Endodermal cell (in vitro differentiated cells): Measurements from ENCODE around the gene DENND6B. TPM values are rescaled to one million over a fixed set of nuclear protein-coding genes. Genes with fewer than 3 reads are reported as not detected.
"Not testable (repeated sequence)": the region's sequence is repeated elsewhere in the genome, so short reads cannot be mapped to it uniquely, and the experiment has no call there.

Experiments
- DNase-seq: peaks from one replicate; pipeline ENCODE4 v3.0.0-alpha.2; 2017
- H3K27ac ChIP-seq: 2 replicates; pipeline ENCODE4 v1.5.1; 2013; ENCODE audit warnings: mild to moderate bottlenecking, low read depth, low read length, moderate library complexity
- H3K27me3 ChIP-seq: 2 replicates; pipeline ENCODE4 v1.6.1; 2013; ENCODE audit warnings: mild to moderate bottlenecking, low read length, moderate library complexity; ENCODE audit not compliant: insufficient read depth, control insufficient read depth, poor library complexity, severe bottlenecking
- H3K36me3 ChIP-seq: 2 replicates; pipeline ENCODE4 v1.7.0; 2013; ENCODE audit warnings: mild to moderate bottlenecking, low read length, moderate library complexity; ENCODE audit not compliant: control insufficient read depth, insufficient read depth
- H3K4me1 ChIP-seq: one replicate; pipeline ENCODE4 v1.7.0; 2013; ENCODE audit warnings: low read length; ENCODE audit not compliant: control insufficient read depth, insufficient read depth
- H3K4me3 ChIP-seq: 2 replicates; pipeline ENCODE4 v1.5.1; 2013; ENCODE audit warnings: mild to moderate bottlenecking, low read length, moderate library complexity
- H3K9ac ChIP-seq: 2 replicates; pipeline ENCODE4 v1.6.1; 2013; ENCODE audit warnings: mild to moderate bottlenecking, low read length, moderate library complexity; ENCODE audit not compliant: poor library complexity, severe bottlenecking; ENCODE audit errors: extremely low read depth
- H3K9me3 ChIP-seq: 2 replicates; pipeline ENCODE4 v1.6.1; 2013; ENCODE audit warnings: mild to moderate bottlenecking, low read length, moderate library complexity; ENCODE audit not compliant: control insufficient read depth
- H3K27ac Mint-ChIP-seq: 2 replicates; pipeline ENCODE4 v1.8.0; 2020; ENCODE audit warnings: mixed read lengths
- H3K27me3 Mint-ChIP-seq: 2 replicates; pipeline ENCODE4 v1.8.0; 2021; ENCODE audit warnings: mild to moderate bottlenecking, mixed read lengths; ENCODE audit not compliant: insufficient read depth
- H3K36me3 Mint-ChIP-seq: 2 replicates; pipeline ENCODE4 v1.8.0; 2020; ENCODE audit warnings: low read depth, mixed read lengths
- H3K4me1 Mint-ChIP-seq: 2 replicates; pipeline ENCODE4 v1.8.0; 2020; ENCODE audit warnings: mixed read lengths
- H3K4me3 Mint-ChIP-seq: 2 replicates; pipeline ENCODE4 v1.8.0; 2020; ENCODE audit warnings: mild to moderate bottlenecking, moderate library complexity, mixed read lengths
- H3K9me3 Mint-ChIP-seq: 2 replicates; pipeline ENCODE4 v1.8.0; 2020; ENCODE audit warnings: mild to moderate bottlenecking, mixed read lengths
- WGBS, 2 experiments: methylation state at CpG; one replicate each; pipeline versions ENCODE4 v1.1.5 to v1.1.7; 2013; ENCODE audit warnings: missing lambda C conversion rate in 2 of 2, mixed read lengths in 1 of 2; ENCODE audit not compliant: insufficient coverage in 1 of 2, insufficient read length in 1 of 2; 5-methylcytosine and 5-hydroxymethylcytosine counted together
- total RNA-seq, 2 donors: library from RNA; stranded (reverse); fragmentation: NEBNext Ultra II Directional in 1 of 2; extraction: Animal tissue kit (Norgen Biotek cat#: 25700) in 1 of 2; gene quantifications; 2 replicates in 1 of 2; 3 replicates in 1 of 2; pipeline ENCODE4 v1.2.1, GENCODE V29; 2021
- TF ChIP-seq, protein P1 (sequence below): fragments of 200-600 bp; sonication (generic); conservative IDR thresholded peaks from 2 replicates; pipeline ENCODE4 v1.5.0; 2021; ENCODE audit warnings: antibody characterized with exemption, mild to moderate bottlenecking

Gene DENND6B
- total RNA-seq, 2 donors from 2014 or later, result 8.3 to 14.2 TPM

DNA sequence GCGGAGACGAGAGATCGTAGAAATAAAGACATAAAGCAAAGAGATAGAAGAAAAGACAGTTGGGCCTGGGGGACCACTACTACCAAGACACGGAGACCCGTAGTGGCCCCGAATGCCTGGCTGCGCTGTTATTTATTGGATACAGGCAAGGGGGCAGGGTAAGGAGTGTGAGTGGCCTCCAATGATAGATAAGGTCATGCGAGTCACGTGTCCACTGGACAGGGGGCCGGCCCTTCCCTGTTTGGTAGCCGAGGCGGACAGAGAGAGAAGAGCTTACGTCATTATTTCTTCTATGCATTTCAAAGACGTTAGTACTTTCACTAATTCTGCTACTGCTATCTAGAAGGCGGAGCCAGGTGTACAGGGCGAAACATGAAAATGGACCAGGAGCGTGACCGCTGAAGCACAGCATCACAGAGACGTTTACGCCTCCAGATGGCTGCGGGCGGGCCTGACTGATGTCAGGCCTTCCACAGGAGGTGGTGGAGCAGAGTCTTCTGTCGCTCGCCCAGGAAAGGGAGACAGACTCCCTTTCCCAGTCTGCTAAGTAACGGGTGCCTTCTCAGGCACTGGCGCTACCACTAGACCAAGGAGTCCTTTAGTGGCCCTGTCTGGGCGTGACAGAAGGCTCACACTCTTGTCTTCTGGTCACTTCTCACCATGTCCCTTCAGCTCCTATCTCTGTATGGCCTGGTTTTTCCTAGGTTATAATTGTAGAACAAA lies 41.1 kb upstream of the DENND6B start:
- H3K36me3 ChIP-seq, result peaks cover 43% of the 10 kb centered on the region
- Mint-ChIP-seq H3K4me1 (no peaks in the 10 kb centered on the region), H3K27ac (no peak overlapping the region), H3K4me3 (no peak overlapping the region), H3K9me3 (no peaks in the 10 kb centered on the region), H3K27me3 (no peaks in the 10 kb centered on the region), H3K36me3 (peaks cover 41% of the 10 kb centered on the region)
- H3K4me1 ChIP-seq, result no peaks in the 10 kb centered on the region
- TF ChIP-seq, protein P1, sequence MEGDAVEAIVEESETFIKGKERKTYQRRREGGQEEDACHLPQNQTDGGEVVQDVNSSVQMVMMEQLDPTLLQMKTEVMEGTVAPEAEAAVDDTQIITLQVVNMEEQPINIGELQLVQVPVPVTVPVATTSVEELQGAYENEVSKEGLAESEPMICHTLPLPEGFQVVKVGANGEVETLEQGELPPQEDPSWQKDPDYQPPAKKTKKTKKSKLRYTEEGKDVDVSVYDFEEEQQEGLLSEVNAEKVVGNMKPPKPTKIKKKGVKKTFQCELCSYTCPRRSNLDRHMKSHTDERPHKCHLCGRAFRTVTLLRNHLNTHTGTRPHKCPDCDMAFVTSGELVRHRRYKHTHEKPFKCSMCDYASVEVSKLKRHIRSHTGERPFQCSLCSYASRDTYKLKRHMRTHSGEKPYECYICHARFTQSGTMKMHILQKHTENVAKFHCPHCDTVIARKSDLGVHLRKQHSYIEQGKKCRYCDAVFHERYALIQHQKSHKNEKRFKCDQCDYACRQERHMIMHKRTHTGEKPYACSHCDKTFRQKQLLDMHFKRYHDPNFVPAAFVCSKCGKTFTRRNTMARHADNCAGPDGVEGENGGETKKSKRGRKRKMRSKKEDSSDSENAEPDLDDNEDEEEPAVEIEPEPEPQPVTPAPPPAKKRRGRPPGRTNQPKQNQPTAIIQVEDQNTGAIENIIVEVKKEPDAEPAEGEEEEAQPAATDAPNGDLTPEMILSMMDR, result peak; percentile 38
- no peaks in the 10 kb centered on the region for H3K27me3 ChIP-seq
- H3K27ac ChIP-seq, result no peak overlapping the region
- H3K4me3 ChIP-seq, result no peak overlapping the region
- 95 to 98% methylated on average over 14 to 27 of the region's 27 CpGs for WGBS, 2 experiments
- DNase-seq, result peak; percentile 57
- H3K9ac ChIP-seq, result no peak overlapping the region
- H3K9me3 ChIP-seq, result no peaks in the 10 kb centered on the region

DNA sequence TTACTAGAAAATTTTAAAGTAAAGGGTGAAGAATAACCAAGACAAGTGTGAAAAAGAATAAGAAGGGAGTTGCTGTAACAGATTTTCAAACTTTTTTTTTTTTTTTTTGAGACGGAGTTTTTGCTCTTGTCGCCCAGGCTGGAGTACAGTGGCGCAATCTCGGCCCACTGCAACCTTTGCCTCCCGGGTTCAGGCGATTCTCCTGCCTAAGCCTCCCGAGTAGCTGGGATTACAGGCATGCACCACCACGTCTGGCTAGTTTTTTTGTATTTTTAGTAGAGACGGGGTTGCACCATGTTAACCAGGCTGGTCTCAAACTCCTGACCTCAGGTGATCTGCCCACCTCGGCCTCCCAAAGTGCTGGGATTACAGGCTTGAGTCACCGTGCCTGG lies 37.0 kb upstream of the DENND6B start:
- H3K27me3 ChIP-seq, H3K27ac Mint-ChIP-seq, H3K9ac ChIP-seq, H3K4me1 ChIP-seq, H3K4me1 Mint-ChIP-seq, H3K4me3 Mint-ChIP-seq, H3K27me3 Mint-ChIP-seq, H3K4me3 ChIP-seq, H3K9me3 ChIP-seq, H3K9me3 Mint-ChIP-seq, H3K27ac ChIP-seq, DNase-seq: not testable (repeated sequence)
- WGBS, 2 experiments, result 94 to 97% methylated on average over 6 to 11 of the region's 11 CpGs
- peaks cover 39% of the 10 kb centered on the region for H3K36me3 ChIP-seq
- H3K36me3 Mint-ChIP-seq, result peaks cover 36% of the 10 kb centered on the region

DNA sequence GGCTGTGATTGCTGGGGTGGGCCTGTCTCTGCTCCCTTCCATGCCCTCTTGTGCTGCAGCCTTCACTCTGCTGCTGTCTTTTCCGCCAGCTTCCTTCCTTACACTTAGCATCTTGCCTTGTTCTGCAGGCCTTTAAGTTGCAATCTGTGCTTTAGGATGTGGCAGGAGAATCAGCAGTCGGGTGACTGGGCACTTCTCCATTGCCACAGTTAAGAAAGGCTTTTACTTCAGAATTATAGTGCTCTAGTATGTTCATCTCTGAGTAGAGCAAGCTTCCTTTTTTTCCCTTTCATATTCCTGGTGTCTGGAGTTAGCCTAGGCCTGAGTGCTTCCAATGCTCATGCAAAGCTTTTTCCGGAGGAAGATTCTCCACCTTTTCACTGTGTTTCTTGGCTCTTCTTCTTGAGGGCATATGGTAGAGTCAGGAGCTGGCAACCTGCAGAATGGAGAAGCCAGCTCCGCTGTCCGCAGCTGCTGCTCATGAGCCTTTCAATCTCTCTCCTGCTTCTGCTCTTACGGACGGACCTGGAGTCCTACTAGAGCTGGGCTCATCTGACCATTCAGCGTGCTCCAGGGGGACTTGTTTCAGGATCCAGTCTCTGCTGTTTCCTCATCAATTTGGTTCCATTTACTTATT lies 36.5 kb upstream of the DENND6B start:
- Mint-ChIP-seq H3K4me3 (no peak overlapping the region), H3K27me3 (no peaks in the 10 kb centered on the region), H3K27ac (peak overlapping the region; percentile 49), H3K9me3 (no peaks in the 10 kb centered on the region), H3K4me1 (peaks cover 8% of the 10 kb centered on the region), H3K36me3 (peaks cover 32% of the 10 kb centered on the region)
- Histone ChIP-seq H3K9ac (no peak overlapping the region), H3K9me3 (no peaks in the 10 kb centered on the region), H3K36me3 (peaks cover 39% of the 10 kb centered on the region), H3K27ac (no peak overlapping the region), H3K4me1 (no peaks in the 10 kb centered on the region), H3K27me3 (no peaks in the 10 kb centered on the region), H3K4me3 (no peak overlapping the region)
- DNase-seq, result no peak
- TF ChIP-seq, protein P1, result no peak
- 96 to 97% methylated on average over 7 to 8 of the region's 8 CpGs for WGBS, 2 experiments
